Measurements from ENCODE around the gene SERBP1. TPM values are rescaled to one million over a fixed set of nuclear protein-coding genes. Genes with fewer than 3 reads are reported as not detected.

SERBP1 gene
- total and polyA plus RNA-seq, 7 experiments from 2014 or later, result 108 to 282 (median 151) TPM

DNA sequence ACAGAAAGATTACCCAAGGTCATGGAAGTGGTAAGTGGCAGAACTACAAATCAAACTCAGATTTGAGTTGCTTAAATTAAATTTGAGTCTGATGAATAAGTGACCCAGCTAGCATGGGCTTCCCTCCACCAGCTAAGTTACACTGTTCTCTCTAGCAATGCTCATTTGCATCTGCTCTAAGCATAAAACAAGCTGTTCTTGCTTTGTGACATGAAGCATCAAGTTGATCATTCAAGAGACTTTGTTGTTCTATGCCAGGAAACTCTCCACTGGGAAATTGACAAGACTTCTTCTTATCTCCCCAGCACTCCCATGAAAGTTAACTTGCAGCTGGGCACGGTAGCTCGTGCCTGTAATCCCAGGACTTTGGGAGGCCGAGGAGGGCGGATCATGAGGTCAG is 49.0 kb downstream of the SERBP1 start:
- Mint-ChIP-seq H3K4me3 (no peak overlapping the region), H3K27me3 (no peaks in the 10 kb centered on the region), H3K36me3 (peaks cover 20 to 81% (median 44%) of the 10 kb centered on the region in 5 donors), H3K4me1 (peaks cover 0 to 14% (median 0%) of the 10 kb centered on the region in 7 donors), H3K9me3 (peaks cover 11 to 34% (median 18%) of the 10 kb centered on the region in 11 donors), H3K27ac (no peak overlapping the region)
- H3K27me3 ChIP-seq (ENCODE audit: control insufficient read depth in 2 of 2, insufficient read depth in 2 of 2, low read length in 2 of 2), result no peaks in the 10 kb centered on the region
- ATAC-seq (no peak), DNase-seq (no peak)
- H3K4me1 ChIP-seq (ENCODE audit: control insufficient read depth in 2 of 2, insufficient read depth in 2 of 2, low read length in 2 of 2), result no peaks in the 10 kb centered on the region
- ChIA-PET POLR2A (no interaction called here), CTCF (no interaction called here)
- peaks cover 0 to 15% (median 0%) of the 10 kb centered on the region in 3 experiments for H3K9me3 ChIP-seq (ENCODE audit: control insufficient read depth in 2 of 3, low read length in 3 of 3)
- no peaks in the 10 kb centered on the region for H3K36me3 ChIP-seq (ENCODE audit: control insufficient read depth in 2 of 3, insufficient read depth in 3 of 3, low read length in 3 of 3)
- H3K4me3 ChIP-seq (ENCODE audit: low read length), result no peak overlapping the region
- intact Hi-C loops (cut with micrococcal nuclease), result no loop called here
- H3K27ac ChIP-seq (ENCODE audit: low read depth, low read length), result no peak overlapping the region

DNA sequence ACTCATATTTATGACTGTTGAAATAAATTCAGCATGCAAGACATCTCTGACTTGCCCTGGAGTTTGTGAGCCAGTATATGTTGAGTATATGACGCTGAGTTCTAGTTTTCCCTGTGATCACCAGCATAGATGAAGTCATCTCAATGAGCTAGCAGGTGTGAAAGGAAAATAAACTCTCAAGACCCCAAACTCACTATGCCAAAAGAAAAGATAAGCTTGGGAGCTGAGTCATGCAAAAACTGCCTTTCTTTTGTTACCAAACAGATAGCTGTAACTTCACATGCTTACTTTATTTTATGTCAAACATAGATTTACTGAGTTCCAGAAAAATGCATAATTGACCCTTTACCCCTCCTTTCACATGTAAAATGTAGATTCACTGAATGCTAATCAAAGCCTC is 52.9 kb downstream of the SERBP1 start:
- Histone ChIP-seq H3K4me1 (ENCODE audit: control insufficient read depth in 2 of 2, insufficient read depth in 2 of 2, low read length in 2 of 2) (no peaks in the 10 kb centered on the region), H3K9me3 (ENCODE audit: control insufficient read depth in 2 of 3, low read length in 3 of 3) (no peaks in the 10 kb centered on the region), H3K27me3 (ENCODE audit: control insufficient read depth in 2 of 2, insufficient read depth in 2 of 2, low read length in 2 of 2) (no peaks in the 10 kb centered on the region), H3K27ac (ENCODE audit: low read depth, low read length) (no peak overlapping the region), H3K36me3 (ENCODE audit: control insufficient read depth in 2 of 3, insufficient read depth in 3 of 3, low read length in 3 of 3) (no peaks in the 10 kb centered on the region), H3K4me3 (ENCODE audit: low read length) (no peak overlapping the region)
- Mint-ChIP-seq H3K4me1 (peaks cover 0 to 18% (median 0%) of the 10 kb centered on the region in 7 donors), H3K27ac (peak overlapping the region in 1 of 9 donors; percentile 10), H3K36me3 (peaks cover 5 to 68% (median 16%) of the 10 kb centered on the region in 5 donors), H3K27me3 (no peaks in the 10 kb centered on the region), H3K4me3 (no peak overlapping the region), H3K9me3 (peaks cover 0 to 5% (median 0%) of the 10 kb centered on the region in 11 donors)
- no peak for DNase-seq
- ATAC-seq, result no peak
- intact Hi-C loops (cut with micrococcal nuclease), result no loop called here
- ChIA-PET CTCF (no interaction called here), POLR2A (no interaction called here)

DNA sequence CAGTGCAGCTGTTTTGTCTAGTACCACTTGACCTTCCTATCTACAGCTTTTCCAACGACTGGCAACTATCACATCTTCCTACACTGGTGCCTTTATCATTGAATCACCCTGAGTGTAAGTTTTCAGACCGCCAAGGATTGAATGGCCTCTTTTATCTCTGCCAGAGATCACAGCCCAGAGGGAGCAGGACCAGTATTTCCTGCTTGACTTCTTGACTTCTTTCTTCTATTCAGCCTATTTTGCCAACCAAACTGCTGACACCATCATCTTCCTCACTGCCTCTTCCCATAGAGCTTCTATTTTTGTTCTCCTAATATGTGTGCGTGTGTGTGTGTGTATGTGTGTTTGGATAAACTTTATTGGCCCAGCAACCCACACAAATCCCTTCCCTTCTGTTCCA is 53.8 kb downstream of the SERBP1 start:
- no peaks in the 10 kb centered on the region for H3K27me3 Mint-ChIP-seq
- Histone ChIP-seq H3K27me3 (ENCODE audit: control insufficient read depth in 2 of 2, insufficient read depth in 2 of 2, low read length in 2 of 2) (no peaks in the 10 kb centered on the region), H3K4me3 (ENCODE audit: low read length) (no peak overlapping the region), H3K27ac (ENCODE audit: low read depth, low read length) (no peak overlapping the region), H3K36me3 (ENCODE audit: control insufficient read depth in 2 of 3, insufficient read depth in 3 of 3, low read length in 3 of 3) (no peaks in the 10 kb centered on the region), H3K9me3 (ENCODE audit: control insufficient read depth in 2 of 3, low read length in 3 of 3) (no peaks in the 10 kb centered on the region), H3K4me1 (ENCODE audit: control insufficient read depth in 2 of 2, insufficient read depth in 2 of 2, low read length in 2 of 2) (no peaks in the 10 kb centered on the region)
- no peak overlapping the region for H3K27ac Mint-ChIP-seq
- ATAC-seq, result no peak
- peaks cover 0 to 21% (median 0%) of the 10 kb centered on the region in 7 donors for H3K4me1 Mint-ChIP-seq
- H3K4me3 Mint-ChIP-seq, result no peak overlapping the region
- intact Hi-C loops (cut with micrococcal nuclease), result no loop called here
- peaks cover 0 to 5% (median 0%) of the 10 kb centered on the region in 11 donors for H3K9me3 Mint-ChIP-seq
- ChIA-PET CTCF (interaction anchor here (0.7 kb wide), 1 partner anchor 80 kb away, joined by 3 read pairs; no protein-coding TSS in a partner anchor), POLR2A (no interaction called here)
- H3K36me3 Mint-ChIP-seq, result peaks cover 5 to 71% (median 13%) of the 10 kb centered on the region in 5 donors
- no peak for DNase-seq

DNA sequence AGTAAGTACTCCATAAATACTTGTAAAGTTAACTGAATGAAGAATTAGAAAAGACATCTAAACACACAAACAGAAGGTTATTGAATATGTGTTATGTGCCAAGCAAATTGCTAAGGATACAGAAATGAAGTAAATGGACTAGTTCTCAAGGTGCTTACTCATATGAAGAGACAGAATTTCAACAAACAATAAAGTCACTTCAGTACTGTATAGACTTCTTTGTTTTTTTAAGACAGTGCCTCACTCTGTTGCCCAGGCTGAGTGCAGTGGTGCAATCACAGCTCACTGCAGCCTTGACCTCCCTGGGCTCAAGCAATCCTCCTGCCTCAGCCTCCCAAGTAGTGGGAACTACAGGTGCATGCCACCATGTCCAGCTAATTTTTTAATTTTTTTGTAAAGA is 57.3 kb downstream of the SERBP1 start:
- no peak overlapping the region for H3K4me3 ChIP-seq (ENCODE audit: low read length)
- ATAC-seq, result no peak
- H3K36me3 Mint-ChIP-seq, result peaks cover 0 to 60% (median 5%) of the 10 kb centered on the region in 5 donors
- no peaks in the 10 kb centered on the region for H3K36me3 ChIP-seq (ENCODE audit: control insufficient read depth in 2 of 3, insufficient read depth in 3 of 3, low read length in 3 of 3)
- intact Hi-C loops (cut with micrococcal nuclease), result no loop called here
- H3K4me1 ChIP-seq (ENCODE audit: control insufficient read depth in 2 of 2, insufficient read depth in 2 of 2, low read length in 2 of 2), result no peaks in the 10 kb centered on the region
- no peak overlapping the region for H3K27ac ChIP-seq (ENCODE audit: low read depth, low read length)
- H3K27me3 ChIP-seq (ENCODE audit: control insufficient read depth in 2 of 2, insufficient read depth in 2 of 2, low read length in 2 of 2), result no peaks in the 10 kb centered on the region
- H3K27me3 Mint-ChIP-seq, result no peaks in the 10 kb centered on the region
- H3K9me3 Mint-ChIP-seq, result no peaks in the 10 kb centered on the region
- ChIA-PET POLR2A (no interaction called here), CTCF (no interaction called here)
- H3K9me3 ChIP-seq (ENCODE audit: control insufficient read depth in 2 of 3, low read length in 3 of 3), result no peaks in the 10 kb centered on the region
- peaks cover 0 to 28% (median 0%) of the 10 kb centered on the region in 7 donors for H3K4me1 Mint-ChIP-seq
- no peak overlapping the region for H3K4me3 Mint-ChIP-seq
- no peak for DNase-seq
- H3K27ac Mint-ChIP-seq, result no peak overlapping the region

DNA sequence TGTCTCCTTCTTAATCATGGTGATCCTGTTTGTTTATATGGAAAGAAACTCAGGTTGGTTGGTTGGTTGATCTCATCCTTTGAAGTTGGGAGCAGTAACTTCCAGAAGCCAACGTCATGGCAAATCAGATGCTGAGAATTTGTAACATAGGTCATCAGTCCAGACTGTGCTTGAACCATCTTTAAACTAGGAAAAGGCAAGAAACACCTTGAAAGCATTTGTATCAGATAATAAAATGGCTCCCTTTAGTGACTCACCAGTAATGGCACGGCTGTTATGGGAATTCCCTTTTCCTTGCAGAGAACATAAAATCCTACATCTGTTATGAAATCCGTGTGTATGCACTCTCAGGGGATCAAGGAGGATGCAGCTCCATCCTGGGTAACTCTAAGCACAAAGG is 58.1 kb downstream of the SERBP1 start:
- ChIA-PET POLR2A (no interaction called here), CTCF (no interaction called here)
- H3K36me3 Mint-ChIP-seq, result peaks cover 0 to 58% (median 5%) of the 10 kb centered on the region in 5 donors

DNA sequence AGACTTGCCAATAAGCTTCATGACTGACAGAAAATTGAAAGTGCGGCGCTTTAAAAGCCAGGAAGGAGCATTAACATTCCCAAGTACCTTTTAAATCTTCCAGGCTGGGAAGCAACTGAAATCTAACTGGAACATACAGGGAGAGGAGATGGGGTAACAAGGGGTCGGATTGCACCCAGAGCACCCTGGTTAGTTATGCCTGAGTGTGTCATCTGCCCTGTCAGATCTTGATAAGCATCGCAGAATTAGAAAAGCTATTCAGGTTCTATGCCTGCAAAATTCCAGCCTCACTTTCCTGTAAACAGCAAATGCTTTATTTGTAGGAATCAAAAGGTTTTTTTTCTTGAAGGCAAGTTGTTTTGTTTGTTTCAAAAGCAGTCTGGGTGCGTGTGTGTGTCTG is 58.5 kb downstream of the SERBP1 start:
- Mint-ChIP-seq H3K9me3 (peaks cover 0 to 2% (median 0%) of the 10 kb centered on the region in 11 donors), H3K4me3 (no peak overlapping the region), H3K27ac (no peak overlapping the region), H3K36me3 (peaks cover 0 to 58% (median 5%) of the 10 kb centered on the region in 5 donors), H3K27me3 (no peaks in the 10 kb centered on the region), H3K4me1 (peaks cover 0 to 17% (median 0%) of the 10 kb centered on the region in 7 donors)
- Histone ChIP-seq H3K27me3 (ENCODE audit: control insufficient read depth in 2 of 2, insufficient read depth in 2 of 2, low read length in 2 of 2) (no peaks in the 10 kb centered on the region), H3K36me3 (ENCODE audit: control insufficient read depth in 2 of 3, insufficient read depth in 3 of 3, low read length in 3 of 3) (no peaks in the 10 kb centered on the region), H3K27ac (ENCODE audit: low read depth, low read length) (no peak overlapping the region), H3K4me3 (ENCODE audit: low read length) (no peak overlapping the region), H3K9me3 (ENCODE audit: control insufficient read depth in 2 of 3, low read length in 3 of 3) (no peaks in the 10 kb centered on the region), H3K4me1 (ENCODE audit: control insufficient read depth in 2 of 2, insufficient read depth in 2 of 2, low read length in 2 of 2) (no peaks in the 10 kb centered on the region)
- ATAC-seq (no peak), DNase-seq (no peak)
- ChIA-PET CTCF (no interaction called here), POLR2A (no interaction called here)
- intact Hi-C loops (cut with micrococcal nuclease), result no loop called here

More for the DNA sequence above, 58.1 kb downstream of the SERBP1 start:
- H3K4me1 Mint-ChIP-seq, result peaks cover 0 to 20% (median 0%) of the 10 kb centered on the region in 7 donors
- Histone ChIP-seq H3K36me3 (ENCODE audit: control insufficient read depth in 2 of 3, insufficient read depth in 3 of 3, low read length in 3 of 3) (no peaks in the 10 kb centered on the region), H3K4me1 (ENCODE audit: control insufficient read depth in 2 of 2, insufficient read depth in 2 of 2, low read length in 2 of 2) (no peaks in the 10 kb centered on the region), H3K27ac (ENCODE audit: low read depth, low read length) (no peak overlapping the region), H3K9me3 (ENCODE audit: control insufficient read depth in 2 of 3, low read length in 3 of 3) (no peaks in the 10 kb centered on the region), H3K27me3 (ENCODE audit: control insufficient read depth in 2 of 2, insufficient read depth in 2 of 2, low read length in 2 of 2) (no peaks in the 10 kb centered on the region), H3K4me3 (ENCODE audit: low read length) (no peak overlapping the region)
- intact Hi-C loops (cut with micrococcal nuclease), result no loop called here
- DNase-seq, result no peak
- H3K27me3 Mint-ChIP-seq, result no peaks in the 10 kb centered on the region
- ATAC-seq, result no peak
- H3K4me3 Mint-ChIP-seq, result no peak overlapping the region
- H3K9me3 Mint-ChIP-seq, result peaks cover 0 to 1% (median 0%) of the 10 kb centered on the region in 11 donors
- H3K27ac Mint-ChIP-seq, result no peak overlapping the region

DNA sequence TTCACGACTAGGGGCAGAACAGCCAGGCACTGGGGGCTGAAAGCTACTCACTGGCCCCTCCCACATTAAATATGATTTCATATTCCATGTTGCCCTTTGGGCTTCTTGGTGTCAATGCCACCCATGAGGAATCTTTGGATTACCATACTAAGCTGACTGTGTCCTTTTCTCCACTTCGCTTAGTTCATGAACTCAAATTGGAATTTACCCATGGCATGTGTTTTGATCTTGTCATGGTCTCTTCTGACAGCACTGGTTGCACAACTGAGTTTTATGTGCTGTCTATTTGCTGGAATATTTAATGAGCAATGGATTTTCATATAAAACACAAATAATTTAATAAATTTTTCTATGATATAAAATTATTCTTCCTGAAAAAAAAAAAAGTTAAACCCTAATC is 59.2 kb downstream of the SERBP1 start:
- Histone ChIP-seq H3K36me3 (ENCODE audit: control insufficient read depth in 2 of 3, insufficient read depth in 3 of 3, low read length in 3 of 3) (no peaks in the 10 kb centered on the region), H3K27ac (ENCODE audit: low read depth, low read length) (no peak overlapping the region), H3K9me3 (ENCODE audit: control insufficient read depth in 2 of 3, low read length in 3 of 3) (no peaks in the 10 kb centered on the region), H3K4me3 (ENCODE audit: low read length) (no peak overlapping the region), H3K27me3 (ENCODE audit: control insufficient read depth in 2 of 2, insufficient read depth in 2 of 2, low read length in 2 of 2) (no peaks in the 10 kb centered on the region), H3K4me1 (ENCODE audit: control insufficient read depth in 2 of 2, insufficient read depth in 2 of 2, low read length in 2 of 2) (no peaks in the 10 kb centered on the region)
- no peak for DNase-seq
- H3K9me3 Mint-ChIP-seq, result peaks cover 0 to 2% (median 0%) of the 10 kb centered on the region in 11 donors
- ChIA-PET CTCF (no interaction called here), POLR2A (interaction anchor here (0.6 kb wide), 1 partner anchor 75 kb away, joined by 3 read pairs; no protein-coding TSS in a partner anchor)
- H3K27me3 Mint-ChIP-seq, result no peaks in the 10 kb centered on the region
- no peak overlapping the region for H3K4me3 Mint-ChIP-seq
- H3K36me3 Mint-ChIP-seq, result peaks cover 0 to 53% (median 0%) of the 10 kb centered on the region in 5 donors
- intact Hi-C loops (cut with micrococcal nuclease), result no loop called here
- H3K27ac Mint-ChIP-seq, result no peak overlapping the region
- peaks cover 0 to 13% (median 0%) of the 10 kb centered on the region in 7 donors for H3K4me1 Mint-ChIP-seq
- no peak for ATAC-seq

Measured in naive thymus-derived CD4-positive, alpha-beta T cell (primary cell).